ENCODE results near the gene ANKMY2.
"Not testable (repeated sequence)": the region's sequence is repeated elsewhere in the genome, so short reads cannot be mapped to it uniquely, and the experiment has no call there.

Gene ANKMY2

GRCh38 chr7:16645593-16646471, at the start of gene ANKMY2, which contains the start of gene BZW2:
TSS of gene ANKMY2 (minus strand) at chr7:16645754. CDS start at chr7:16645573, 181 bp downstream.
TSS of gene BZW2 (plus strand) at chr7:16646181. CDS start at chr7:16665444, 19,263 bp downstream.
- peak; percentile 87 for DNase-seq (ENCODE audit: low read depth)

DNA sequence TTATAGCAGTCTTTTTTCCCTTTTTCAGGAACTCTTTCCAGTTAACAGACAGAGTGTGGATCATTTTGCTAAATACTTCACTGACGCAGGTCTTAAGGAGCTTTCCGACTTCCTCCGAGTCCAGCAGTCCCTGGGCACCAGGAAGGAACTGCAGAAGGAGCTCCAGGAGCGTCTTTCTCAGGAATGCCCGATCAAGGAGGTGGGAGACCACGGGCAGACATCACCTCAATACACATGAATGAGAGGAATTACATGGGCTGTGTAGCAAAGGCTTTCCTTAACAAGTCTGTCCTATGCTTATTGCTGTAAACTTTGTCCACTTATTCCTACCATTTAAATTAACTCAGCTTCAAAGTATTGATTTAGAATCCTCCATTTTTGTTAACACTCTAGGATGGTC, 49.3 kb upstream of the ANKMY2 start:
- no peak for DNase-seq (ENCODE audit: low read depth)

- DNase-seq (ENCODE audit: low read depth): no peak
Measured at GRCh38 chr7:16693601-16694318, 48.2 kb upstream of the ANKMY2 start.

DNA sequence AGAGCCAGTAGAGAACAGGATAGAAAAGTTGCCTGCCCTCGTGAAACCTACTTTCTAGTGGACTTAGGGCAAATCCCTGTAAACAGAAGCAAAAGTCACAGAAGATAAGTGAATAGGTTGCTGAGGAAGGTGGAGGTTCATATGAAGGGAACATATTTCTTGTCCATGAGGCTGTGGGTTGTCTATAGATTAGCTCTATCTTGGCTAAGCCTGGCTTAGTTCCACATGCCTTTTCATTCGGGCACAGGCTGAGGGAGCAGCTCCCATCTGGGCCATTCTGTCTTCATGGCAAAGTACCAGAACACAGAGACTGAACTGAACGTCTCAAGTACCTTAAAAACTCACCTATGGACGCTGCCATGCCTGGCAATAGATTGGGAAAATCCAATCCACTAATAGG, 45.7 kb upstream of the ANKMY2 start:
- DNase-seq (ENCODE audit: low read depth): no peak

- no peak for DNase-seq (ENCODE audit: low read depth)
Measured at GRCh38 chr7:16688249-16688648, 42.7 kb upstream of the ANKMY2 start.

GRCh38 chr7:16685535-16685934, 40.0 kb upstream of the ANKMY2 start:
- no peak for DNase-seq (ENCODE audit: low read depth)

DNA sequence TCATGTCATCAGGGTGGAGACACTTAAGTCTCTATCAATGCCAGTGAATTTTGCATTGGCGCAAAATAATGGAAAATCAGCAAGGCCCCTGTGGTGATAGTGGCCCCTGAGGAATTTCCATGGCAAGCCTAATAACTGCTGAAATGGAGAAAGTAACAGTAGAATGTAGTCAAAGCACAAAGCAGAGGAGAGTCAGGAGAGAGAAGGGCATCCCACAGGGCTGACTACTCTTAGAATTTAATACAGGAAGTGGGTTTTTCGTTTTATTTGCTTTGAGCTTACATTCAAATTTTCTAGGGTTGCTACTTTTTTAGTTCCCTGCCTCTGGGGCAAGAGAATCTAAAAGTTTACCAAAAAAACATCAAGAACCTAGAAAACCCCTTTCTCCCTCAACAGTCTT, 39.4 kb upstream of the ANKMY2 start:
- no peak for DNase-seq (ENCODE audit: low read depth)

DNA sequence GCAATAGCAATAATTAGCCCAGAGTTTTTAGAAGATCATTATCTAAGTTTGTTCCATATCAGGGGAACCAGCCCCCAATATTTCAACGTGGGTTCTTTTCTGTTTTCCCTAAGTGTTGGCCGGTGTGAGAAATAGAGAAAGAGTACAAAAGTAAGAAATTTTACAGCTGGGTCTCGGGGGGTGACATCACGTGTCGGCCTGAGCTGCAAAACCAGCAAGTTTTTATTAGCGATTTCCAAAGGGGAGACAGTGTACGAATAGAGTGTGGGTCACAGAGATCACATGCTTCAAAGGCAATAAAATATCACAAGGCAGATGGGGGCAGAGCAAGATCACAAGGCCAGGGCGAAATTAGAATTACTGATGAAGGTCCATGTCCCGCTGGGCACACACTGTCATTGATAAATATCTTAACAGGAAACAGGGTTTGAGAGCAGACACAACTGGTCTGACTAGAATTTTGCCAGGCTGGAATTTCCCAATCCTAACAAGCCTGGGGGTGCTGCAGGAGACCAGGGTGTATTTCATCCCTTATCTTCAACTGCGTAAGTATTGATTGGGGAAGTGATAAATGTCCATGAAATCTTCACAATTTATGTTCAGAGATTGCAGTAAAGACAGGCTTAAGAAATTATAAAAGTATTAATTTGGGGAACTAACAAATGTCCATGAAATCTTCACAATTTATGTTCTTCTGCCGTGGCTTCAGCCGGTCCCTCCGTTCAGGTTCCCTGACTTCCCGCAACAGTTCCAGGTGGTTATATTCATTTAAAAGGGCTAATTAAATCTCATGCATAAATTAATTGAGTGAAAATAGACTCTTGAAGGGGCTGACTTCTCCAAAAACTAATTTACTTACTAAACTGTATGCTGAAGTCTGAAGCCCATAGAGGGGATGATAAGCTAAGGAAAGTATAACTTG, 33.4 kb upstream of the ANKMY2 start:
- DNase-seq (ENCODE audit: low read depth): not testable (repeated sequence)

GRCh38 chr7:16677978-16678494, 32.5 kb upstream of the ANKMY2 start:
- DNase-seq (ENCODE audit: low read depth): no peak

DNA sequence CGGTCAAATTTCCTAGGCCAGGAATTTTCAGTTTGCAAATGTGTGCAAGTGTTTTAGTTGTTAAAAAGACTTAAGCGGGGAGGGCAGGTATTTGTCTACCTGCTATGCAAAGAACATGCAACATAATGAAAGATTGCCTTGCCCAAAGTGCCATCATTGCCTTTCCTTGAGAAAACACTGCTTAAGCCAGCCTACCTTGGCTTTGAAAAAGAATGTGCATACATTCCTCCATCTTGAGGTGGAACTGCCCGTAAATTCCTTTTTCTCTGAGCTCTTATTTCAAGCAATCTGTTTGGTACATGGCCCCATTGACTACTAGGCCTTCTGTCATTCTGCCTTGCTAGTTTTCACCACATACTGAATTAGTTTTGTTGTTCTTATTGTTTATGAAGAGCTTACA, 29.7 kb upstream of the ANKMY2 start:
- no peak for DNase-seq (ENCODE audit: low read depth)

DNA sequence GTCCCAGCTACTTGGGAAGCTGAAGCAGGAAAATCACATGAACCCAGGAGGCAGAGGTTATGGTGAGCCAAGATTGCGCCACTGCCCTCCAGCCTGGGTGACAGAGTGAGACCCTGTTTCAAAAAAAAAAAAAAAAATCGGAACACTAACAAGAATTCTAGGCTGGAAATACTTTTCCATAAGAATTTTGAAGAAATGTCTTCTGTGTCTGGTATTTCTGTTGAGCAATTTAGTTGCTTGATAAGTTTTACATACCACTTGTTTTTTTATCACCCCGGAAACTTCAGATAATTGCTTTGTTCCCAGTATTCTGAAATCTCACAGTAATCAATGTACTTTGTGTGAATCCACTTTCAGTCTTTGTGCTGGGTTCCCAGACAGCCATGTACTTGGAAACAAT, 26.3 kb upstream of the ANKMY2 start:
- no peak for DNase-seq (ENCODE audit: low read depth)

DNA sequence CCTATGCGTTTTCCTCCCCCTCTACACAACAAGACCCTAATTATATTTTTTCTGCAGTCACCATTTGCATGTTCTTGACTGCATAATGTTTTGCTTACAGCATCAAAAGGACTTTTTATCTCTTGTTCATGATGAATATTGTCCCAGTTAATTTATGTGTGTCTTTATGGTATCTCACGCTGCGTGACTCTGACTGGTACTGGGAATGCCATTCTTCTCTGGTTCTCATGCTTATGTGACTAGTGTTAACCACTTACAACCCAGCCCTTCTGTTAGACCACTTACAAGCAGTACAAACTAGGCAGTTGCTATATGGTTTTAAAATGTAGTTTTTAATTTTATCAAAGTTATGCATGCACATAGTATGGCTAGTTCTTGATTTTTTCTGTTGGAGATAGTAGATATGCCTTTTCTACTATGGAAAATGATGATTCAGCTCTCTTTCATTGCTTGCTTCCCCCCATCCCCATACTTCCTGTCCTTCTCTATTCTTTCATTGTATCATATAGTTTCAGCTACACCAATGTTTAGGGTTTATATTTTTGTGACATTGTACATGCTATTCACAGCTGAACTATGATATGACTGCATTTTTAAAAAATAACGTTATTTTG, 25.3 kb upstream of the ANKMY2 start:
- no peak for DNase-seq (ENCODE audit: low read depth)

DNA sequence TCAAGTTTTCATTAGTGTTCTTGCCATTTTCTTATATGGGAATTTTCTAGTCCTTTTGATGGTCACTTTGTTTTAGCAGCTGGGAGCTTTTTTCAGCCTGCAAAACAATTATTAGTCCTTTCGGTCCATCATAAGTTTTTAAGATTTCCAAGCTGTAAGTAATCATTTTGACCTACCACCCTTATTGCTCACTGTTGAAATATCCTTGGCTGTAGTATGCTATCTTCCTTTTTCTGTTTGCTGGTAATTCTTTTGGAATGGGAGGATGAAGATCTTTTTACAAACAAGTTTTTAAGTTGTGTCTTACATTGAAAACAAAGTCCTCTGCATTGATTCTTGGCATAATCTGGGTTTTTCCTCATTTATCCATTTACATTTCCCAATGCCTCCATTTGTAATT, 24.5 kb upstream of the ANKMY2 start:
- no peak for DNase-seq (ENCODE audit: low read depth)

DNA sequence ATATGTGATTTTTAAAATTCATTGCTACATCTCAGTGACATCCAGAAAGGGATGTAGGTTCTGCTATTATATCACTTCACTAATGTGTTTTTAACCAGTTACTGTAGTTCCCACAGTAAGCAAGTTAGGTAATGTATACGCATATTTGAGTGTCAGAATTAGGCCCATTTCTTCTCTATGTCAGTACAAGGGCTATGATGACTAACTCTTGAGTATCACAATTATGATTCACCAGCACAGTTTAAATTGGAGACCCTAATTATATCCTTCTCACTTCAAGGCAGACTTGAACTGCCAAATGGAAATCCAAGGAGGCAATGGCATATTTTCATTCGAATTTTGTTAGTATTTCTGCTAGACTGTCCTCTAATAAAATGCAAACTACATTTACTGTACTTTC, 24.0 kb upstream of the ANKMY2 start:
- DNase-seq (ENCODE audit: low read depth): no peak

- no peak for DNase-seq (ENCODE audit: low read depth)
Measured at GRCh38 chr7:16668978-16669377, 23.4 kb upstream of the ANKMY2 start.

- no peak for DNase-seq (ENCODE audit: low read depth)
Measured at GRCh38 chr7:16668049-16668858, 22.7 kb upstream of the ANKMY2 start.

GRCh38 chr7:16667355-16667754, 21.8 kb upstream of the ANKMY2 start:
- no peak for DNase-seq (ENCODE audit: low read depth)

DNA sequence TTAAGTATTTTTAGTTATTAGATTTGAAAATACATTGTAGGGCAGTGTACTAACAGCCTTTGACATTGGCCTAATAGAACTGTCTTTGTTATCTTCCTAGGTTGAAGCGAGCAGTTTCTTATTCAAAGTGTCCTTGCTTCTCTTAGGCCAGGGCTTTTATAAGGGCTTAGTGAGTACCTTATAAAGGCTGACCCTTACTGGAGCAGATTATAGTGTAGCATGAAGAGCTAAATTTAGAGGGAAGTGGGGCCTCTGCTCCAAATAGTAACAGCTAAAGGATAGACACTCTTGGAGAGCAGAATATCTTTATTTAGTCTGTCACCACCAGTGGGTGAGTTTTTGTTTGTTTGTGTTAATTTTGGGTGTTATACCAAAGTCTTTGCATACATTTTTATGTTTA, 16.4 kb upstream of the ANKMY2 start:
- DNase-seq (ENCODE audit: low read depth): no peak

- DNase-seq (ENCODE audit: low read depth): no peak
Measured at GRCh38 chr7:16660702-16661464, 15.3 kb upstream of the ANKMY2 start.

All from activated T-cell treated with anti-CD3 and anti-CD28 coated beads for 24 hours (primary cell).